ENCODE measurements around the gene FNDC3B. TPM values are rescaled to one million over a fixed set of nuclear protein-coding genes. Genes with fewer than 3 reads are reported as not detected.

FNDC3B gene
- total and polyA plus RNA-seq, 4 donors = 13.3 to 175 (median 100) TPM

GRCh38 chr3:172194702-172195406, 155.5 kb downstream of the FNDC3B start:
- DNase-seq = peak in 2 of 3 donors; percentile 61 to 63

GRCh38 chr3:172195407-172195754, 156.0 kb downstream of the FNDC3B start:
- no peaks in the 10 kb centered on the region for H3K27me3 ChIP-seq (ENCODE audit: control insufficient read depth in 3 of 3, insufficient read depth in 3 of 3, low read length in 2 of 3)
- H3K9ac ChIP-seq (ENCODE audit: insufficient read depth in 1 of 2, low read length in 2 of 2) = no peak overlapping the region
- H3K36me3 ChIP-seq (ENCODE audit: control insufficient read depth in 4 of 4, insufficient read depth in 4 of 4, low read length in 4 of 4) = peaks cover 0 to 5% (median 0%) of the 10 kb centered on the region in 4 donors
- ATAC-seq (ENCODE audit: insufficient read depth, low FRiP score) = no peak
- no peak for DNase-seq
- H3K9me3 ChIP-seq (ENCODE audit: control insufficient read depth in 4 of 4, insufficient read depth in 3 of 4, low read length in 3 of 4) = no peaks in the 10 kb centered on the region
- H3K27ac ChIP-seq (ENCODE audit: low read depth in 1 of 2, low read length in 1 of 2) = no peak overlapping the region
- 38 to 47% methylated on average over 1 of the region's 1 CpG for WGBS, 2 donors
- H3K4me1 ChIP-seq (ENCODE audit: control insufficient read depth in 5 of 5, insufficient read depth in 5 of 5, low read length in 5 of 5) = peaks cover 0 to 22% (median under 1%) of the 10 kb centered on the region in 5 donors
- H3K4me3 ChIP-seq = no peak overlapping the region
- no peak for TF ChIP-seq CTCF (IDR thresholded peaks at IDR 0.05; ENCODE audit: control extremely low read depth, extremely low read depth)

More at GRCh38 chr3:172194702-172195406, 155.5 kb downstream of the FNDC3B start:
- WGBS, 2 donors = 65 to 79% methylated on average over 4 of the region's 4 CpGs
- Histone ChIP-seq H3K36me3 (ENCODE audit: control insufficient read depth in 4 of 4, insufficient read depth in 4 of 4, low read length in 4 of 4) (peaks cover 0 to 5% (median 0%) of the 10 kb centered on the region in 4 donors), H3K27me3 (ENCODE audit: control insufficient read depth in 3 of 3, insufficient read depth in 3 of 3, low read length in 2 of 3) (no peaks in the 10 kb centered on the region), H3K4me3 (no peak overlapping the region), H3K27ac (ENCODE audit: low read depth in 1 of 2, low read length in 1 of 2) (no peak overlapping the region), H3K4me1 (ENCODE audit: control insufficient read depth in 5 of 5, insufficient read depth in 5 of 5, low read length in 5 of 5) (peaks cover 0 to 17% (median 0%) of the 10 kb centered on the region in 5 donors), H3K9ac (ENCODE audit: insufficient read depth in 1 of 2, low read length in 2 of 2) (no peak overlapping the region), H3K9me3 (ENCODE audit: control insufficient read depth in 4 of 4, insufficient read depth in 3 of 4, low read length in 3 of 4) (no peaks in the 10 kb centered on the region)
- no peak for ATAC-seq (ENCODE audit: insufficient read depth, low FRiP score)
- no peak for TF ChIP-seq CTCF (IDR thresholded peaks at IDR 0.05; ENCODE audit: control extremely low read depth, extremely low read depth)

- Histone ChIP-seq H3K9me3 (ENCODE audit: control insufficient read depth in 4 of 4, insufficient read depth in 3 of 4, low read length in 3 of 4) (no peaks in the 10 kb centered on the region), H3K4me1 (ENCODE audit: control insufficient read depth in 5 of 5, insufficient read depth in 5 of 5, low read length in 5 of 5) (peaks cover 4 to 40% (median 16%) of the 10 kb centered on the region in 5 donors), H3K9ac (ENCODE audit: insufficient read depth in 1 of 2, low read length in 2 of 2) (no peak overlapping the region), H3K4me3 (no peak overlapping the region), H3K36me3 (ENCODE audit: control insufficient read depth in 4 of 4, insufficient read depth in 4 of 4, low read length in 4 of 4) (no peaks in the 10 kb centered on the region), H3K27me3 (ENCODE audit: control insufficient read depth in 3 of 3, insufficient read depth in 3 of 3, low read length in 2 of 3) (no peaks in the 10 kb centered on the region), H3K27ac (ENCODE audit: low read depth in 1 of 2, low read length in 1 of 2) (no peak overlapping the region)
- no peak for ATAC-seq (ENCODE audit: insufficient read depth, low FRiP score)
- WGBS, 2 donors = 95 to 96% methylated on average over 3 of the region's 3 CpGs
- DNase-seq = no peak
- no peak for TF ChIP-seq CTCF (IDR thresholded peaks at IDR 0.05; ENCODE audit: control extremely low read depth, extremely low read depth)
Observed at GRCh38 chr3:172197344-172197743, 158.0 kb downstream of the FNDC3B start.

Measured in lung (tissue), 12 donors.